Measurements from ENCODE around the gene SNRPA.

Gene SNRPA

GRCh38 chr19:40750874-40751537, at the start of gene SNRPA:
TSS of gene SNRPA (plus strand) at chr19:40751203. CDS start at chr19:40751409, 206 bp downstream.
- peak; percentile 90 for DNase-seq (ENCODE audit: low read depth)

GRCh38 chr19:40701758-40702157, 49.2 kb upstream of the SNRPA start:
- DNase-seq (ENCODE audit: low read depth) = no peak

- no peak for DNase-seq (ENCODE audit: low read depth)
Measured at GRCh38 chr19:40702337-40703012, 48.5 kb upstream of the SNRPA start.

GRCh38 chr19:40703029-40703755, 47.8 kb upstream of the SNRPA start:
- no peak for DNase-seq (ENCODE audit: low read depth)

GRCh38 chr19:40704491-40705361, 46.3 kb upstream of the SNRPA start:
- DNase-seq (ENCODE audit: low read depth) = no peak

- DNase-seq (ENCODE audit: low read depth) = no peak
Measured at GRCh38 chr19:40705362-40705651, 45.7 kb upstream of the SNRPA start.

GRCh38 chr19:40705950-40706619, 44.9 kb upstream of the SNRPA start:
- DNase-seq (ENCODE audit: low read depth) = no peak

- DNase-seq (ENCODE audit: low read depth) = no peak
Measured at GRCh38 chr19:40707615-40708014, 43.4 kb upstream of the SNRPA start.

- no peak for DNase-seq (ENCODE audit: low read depth)
Measured at GRCh38 chr19:40709817-40710216, 41.2 kb upstream of the SNRPA start.

- DNase-seq (ENCODE audit: low read depth) = no peak
Measured at GRCh38 chr19:40713939-40714338, 37.1 kb upstream of the SNRPA start.

- DNase-seq (ENCODE audit: low read depth) = peak; percentile 62
Measured at GRCh38 chr19:40714441-40715299, 36.3 kb upstream of the SNRPA start.

- DNase-seq (ENCODE audit: low read depth) = no peak
Measured at GRCh38 chr19:40716031-40716481, 34.9 kb upstream of the SNRPA start.

- peak; percentile 85 for DNase-seq (ENCODE audit: low read depth)
Measured at GRCh38 chr19:40716482-40717324, 34.3 kb upstream of the SNRPA start, which contains the start of the genes COQ8B and ITPKC. TSS of gene COQ8B (minus strand) at chr19:40716886. CDS start at chr19:40714632, 2,254 bp downstream. TSS of gene ITPKC (plus strand) at chr19:40717112. CDS start at chr19:40717136, 24 bp downstream.

- no peak for DNase-seq (ENCODE audit: low read depth)
Measured at GRCh38 chr19:40717325-40717879, 33.6 kb upstream of the SNRPA start.

- DNase-seq (ENCODE audit: low read depth) = no peak
Measured at GRCh38 chr19:40717880-40718773, 32.9 kb upstream of the SNRPA start.

GRCh38 chr19:40718774-40719391, 32.1 kb upstream of the SNRPA start:
- no peak for DNase-seq (ENCODE audit: low read depth)

GRCh38 chr19:40719414-40719894, 31.5 kb upstream of the SNRPA start:
- DNase-seq (ENCODE audit: low read depth) = no peak

- no peak for DNase-seq (ENCODE audit: low read depth)
Measured at GRCh38 chr19:40721140-40721486, 29.9 kb upstream of the SNRPA start.
